ENCODE measurements around the gene HP1BP3. TPM values are rescaled to one million over a fixed set of nuclear protein-coding genes. Genes with fewer than 3 reads are reported as not detected.

The HP1BP3 gene
- total and polyA plus RNA-seq, 12 donors, result 52.5 to 229 (median 178) TPM

DNA sequence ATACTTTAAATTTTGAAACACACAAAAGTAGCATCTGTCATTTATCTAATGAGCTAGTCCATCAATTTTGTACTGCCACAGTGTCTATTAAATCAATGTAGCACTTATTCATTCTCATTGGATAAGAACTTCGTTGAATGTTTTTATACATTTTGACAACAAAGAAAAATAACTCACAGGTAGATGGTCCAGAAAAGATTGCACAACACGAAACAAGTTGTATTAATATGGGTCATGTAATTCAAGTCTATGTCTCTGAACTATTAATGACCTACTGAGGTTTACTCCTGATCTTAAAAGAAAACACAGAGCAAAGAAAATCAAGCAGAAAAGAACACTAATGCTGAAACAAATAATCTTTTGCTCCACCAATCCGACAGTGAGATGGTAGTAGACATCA, 15.3 kb downstream of the HP1BP3 start:
- 81 to 86% (median 84%) methylated on average over 3 of the region's 3 CpGs for WGBS, 4 donors
- DNase-seq, result no peak
- peaks cover 7 to 15% of the 10 kb centered on the region in 2 donors for H3K4me1 ChIP-seq (replicated peaks in 1 of 2)
- no peaks in the 10 kb centered on the region for H3K27me3 ChIP-seq
- intact Hi-C loops (cut with DNase I), result no loop called here
- no peaks in the 10 kb centered on the region for H3K9me3 ChIP-seq (replicated peaks in 1 of 3)
- peaks cover 0 to 97% of the 10 kb centered on the region in 2 donors for H3K36me3 ChIP-seq (replicated peaks in 1 of 2)
- no peak overlapping the region for H3K4me3 ChIP-seq
- no peak overlapping the region for H3K27ac ChIP-seq
- no peak for TF ChIP-seq POLR2A (IDR thresholded peaks at IDR 0.05)
- TF ChIP-seq, protein P1, sequence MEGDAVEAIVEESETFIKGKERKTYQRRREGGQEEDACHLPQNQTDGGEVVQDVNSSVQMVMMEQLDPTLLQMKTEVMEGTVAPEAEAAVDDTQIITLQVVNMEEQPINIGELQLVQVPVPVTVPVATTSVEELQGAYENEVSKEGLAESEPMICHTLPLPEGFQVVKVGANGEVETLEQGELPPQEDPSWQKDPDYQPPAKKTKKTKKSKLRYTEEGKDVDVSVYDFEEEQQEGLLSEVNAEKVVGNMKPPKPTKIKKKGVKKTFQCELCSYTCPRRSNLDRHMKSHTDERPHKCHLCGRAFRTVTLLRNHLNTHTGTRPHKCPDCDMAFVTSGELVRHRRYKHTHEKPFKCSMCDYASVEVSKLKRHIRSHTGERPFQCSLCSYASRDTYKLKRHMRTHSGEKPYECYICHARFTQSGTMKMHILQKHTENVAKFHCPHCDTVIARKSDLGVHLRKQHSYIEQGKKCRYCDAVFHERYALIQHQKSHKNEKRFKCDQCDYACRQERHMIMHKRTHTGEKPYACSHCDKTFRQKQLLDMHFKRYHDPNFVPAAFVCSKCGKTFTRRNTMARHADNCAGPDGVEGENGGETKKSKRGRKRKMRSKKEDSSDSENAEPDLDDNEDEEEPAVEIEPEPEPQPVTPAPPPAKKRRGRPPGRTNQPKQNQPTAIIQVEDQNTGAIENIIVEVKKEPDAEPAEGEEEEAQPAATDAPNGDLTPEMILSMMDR (IDR thresholded peaks at IDR 0.05), result no peak

DNA sequence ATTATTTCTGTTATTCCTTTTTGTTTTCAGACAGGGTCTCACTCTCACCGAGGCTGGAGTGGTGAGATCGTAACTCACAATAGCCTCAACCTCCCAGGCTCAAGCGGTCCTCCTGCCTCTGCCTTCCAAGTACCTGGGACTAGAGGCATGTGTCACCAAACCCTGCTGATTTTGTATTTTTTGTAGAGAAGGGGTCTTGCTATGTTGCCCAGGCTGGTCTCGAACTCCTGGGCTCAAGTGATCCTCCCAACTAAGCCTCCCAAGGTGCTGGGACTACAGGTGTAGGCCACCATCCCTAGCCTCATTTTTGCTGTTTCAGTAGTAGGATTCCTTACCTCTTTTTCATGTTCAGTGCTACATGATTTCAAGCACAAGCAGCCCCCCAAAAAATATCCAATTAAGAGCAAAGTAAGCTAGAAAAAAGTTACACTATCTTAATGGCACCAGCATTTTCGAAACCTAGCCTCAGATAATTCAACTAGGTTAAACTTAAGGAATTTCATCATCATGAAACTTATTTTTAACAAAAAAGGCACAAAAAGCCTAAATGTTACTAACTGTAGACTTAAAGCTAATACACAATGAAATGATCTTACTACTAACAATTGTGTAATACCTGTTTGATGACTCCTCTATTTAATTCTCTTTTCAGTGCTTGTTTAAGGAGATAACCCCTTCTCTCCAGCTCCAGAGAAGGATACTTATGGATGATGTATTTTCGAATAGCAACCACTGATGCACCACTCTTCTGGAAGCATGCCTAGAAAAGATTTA, 16.6 kb downstream of the HP1BP3 start:
- DNase-seq, result no peak
- Histone ChIP-seq H3K27me3 (no peaks in the 10 kb centered on the region), H3K27ac (no peak overlapping the region), H3K4me3 (no peak overlapping the region), H3K4me1 (replicated peaks in 1 of 2) (peaks cover under 1 to 2% of the 10 kb centered on the region in 2 donors), H3K9me3 (replicated peaks in 1 of 3) (no peaks in the 10 kb centered on the region), H3K36me3 (replicated peaks in 1 of 2) (peaks cover 0 to 99% of the 10 kb centered on the region in 2 donors)
- 88 to 93% (median 92%) methylated on average over 6 of the region's 6 CpGs for WGBS, 4 donors
- intact Hi-C loops (cut with DNase I), result no loop called here
- TF ChIP-seq, protein P1 (IDR thresholded peaks at IDR 0.05), result no peak
- TF ChIP-seq POLR2A (IDR thresholded peaks at IDR 0.05), result no peak

DNA sequence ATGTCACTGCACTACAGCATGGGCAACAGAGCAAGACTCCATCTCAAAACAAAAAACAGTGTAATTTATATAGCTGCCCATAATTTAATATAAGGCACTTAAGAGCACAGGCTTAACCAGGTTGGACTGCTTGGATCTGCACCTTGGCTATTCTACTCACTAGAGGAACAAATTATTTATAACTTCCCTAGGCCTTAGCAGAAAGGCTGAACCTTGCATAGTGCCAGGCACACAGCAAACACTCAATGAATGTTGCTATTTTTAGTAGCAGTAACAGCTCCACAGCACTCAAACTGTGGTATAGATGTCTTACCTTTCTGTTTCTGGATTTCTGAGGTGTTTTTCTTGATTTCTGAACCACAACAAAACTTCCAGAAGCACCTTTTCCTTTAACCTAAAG, 19.8 kb downstream of the HP1BP3 start:
- no peaks in the 10 kb centered on the region for H3K9me3 ChIP-seq (replicated peaks in 1 of 3)
- no peak for DNase-seq
- H3K4me3 ChIP-seq, result no peak overlapping the region
- TF ChIP-seq, protein P1 (IDR thresholded peaks at IDR 0.05), result no peak
- no peak for TF ChIP-seq POLR2A (IDR thresholded peaks at IDR 0.05)
- no peak overlapping the region for H3K27ac ChIP-seq
- H3K4me1 ChIP-seq (replicated peaks in 1 of 2), result no peaks in the 10 kb centered on the region
- H3K27me3 ChIP-seq, result no peaks in the 10 kb centered on the region
- intact Hi-C loops (cut with DNase I), result loop anchor here in 1 of 2 donors (10.0 kb wide), 1 partner anchor 88 kb away; no protein-coding TSS in a partner anchor
- H3K36me3 ChIP-seq (replicated peaks in 1 of 2), result peaks cover 0 to 100% of the 10 kb centered on the region in 2 donors

DNA sequence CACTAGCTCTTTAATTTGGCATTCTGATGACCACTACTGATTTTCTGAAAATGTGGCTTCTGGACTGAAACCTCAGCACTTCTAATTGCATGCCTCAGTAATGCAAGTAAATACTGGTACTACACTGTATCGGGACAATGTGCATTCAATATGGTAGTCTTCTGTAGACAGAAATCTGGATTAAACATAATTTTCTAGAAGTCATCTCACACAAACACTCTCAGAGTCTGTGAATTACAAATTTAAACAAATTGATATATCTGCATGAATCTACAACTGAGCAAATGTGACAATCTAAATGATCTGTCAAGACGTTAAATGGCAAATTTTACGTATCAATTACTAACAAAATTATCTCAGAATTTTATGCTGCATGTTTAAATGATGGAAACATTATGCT, 23.7 kb downstream of the HP1BP3 start:
- no peak for DNase-seq
- Histone ChIP-seq H3K9me3 (replicated peaks in 1 of 3) (no peaks in the 10 kb centered on the region), H3K4me3 (no peak overlapping the region), H3K4me1 (replicated peaks in 1 of 2) (no peaks in the 10 kb centered on the region), H3K27ac (no peak overlapping the region), H3K36me3 (replicated peaks in 1 of 2) (peaks cover 0 to 94% of the 10 kb centered on the region in 2 donors), H3K27me3 (no peaks in the 10 kb centered on the region)
- intact Hi-C loops (cut with DNase I), result loop anchor here in 1 of 2 donors (10.0 kb wide), 1 partner anchor 91 kb away; no protein-coding TSS in a partner anchor
- WGBS, 4 donors, result 91 to 96% (median 95%) methylated on average over 3 of the region's 3 CpGs
- no peak for TF ChIP-seq POLR2A (IDR thresholded peaks at IDR 0.05)
- TF ChIP-seq, protein P1 (IDR thresholded peaks at IDR 0.05), result no peak
